HepG2 (cell line): Measurements from ENCODE around the gene IL15RA. TPM values are rescaled to one million over a fixed set of nuclear protein-coding genes. Genes with fewer than 3 reads are reported as not detected.

Experiments
- ATAC-seq: fragments of 200-7000 bp; cut with Tn5 transposase; 3 replicates; pipeline ENCODE4 v1.9.1; 2020; ENCODE audit warnings: mild to moderate bottlenecking, moderate library complexity
- BruUV-seq: library from RNA; stranded (reverse); fragments of 400-500 nt; replicated peaks from 2 replicates; lab custom pipeline; 2021; lab: Mats Ljungman, UMichigan
- CTCF ChIA-PET: fragments of 300-600 bp; formaldehyde crosslinking; extraction: SDS; loops from one replicate; lab custom pipeline; 2021; ENCODE audit warnings: low total read pairs, inconsistent platforms, low intra/inter-chr PET ratio; lab: Yijun Ruan, JAX
- POLR2A ChIA-PET: fragments of 350-600 bp; sonication (Branson Sonifier 250); formaldehyde crosslinking; loops from one replicate; lab custom pipeline; 2020; ENCODE audit warnings: antibody characterized with exemption, inconsistent platforms; lab: Yijun Ruan, JAX
- DNase-seq: peaks from one replicate; pipeline ENCODE4 v3.0.0-alpha.2; 2015; ENCODE audit warnings: low spot score
- FAIRE-seq: peaks from 3 replicates; lab custom pipeline; 2011; peaks lifted over from hg19 to GRCh38; lab: Jason Lieb, UNC
- H2AFZ ChIP-seq: one replicate; pipeline ENCODE4 v1.6.1; 2011; ENCODE audit warnings: low read length, inconsistent platforms
- H3K27ac ChIP-seq: fragments of 300-600 bp; 3 replicates; pipeline ENCODE4 v1.8.0; 2011; ENCODE audit warnings: mixed run types, mild to moderate bottlenecking, mixed read lengths, low read length, inconsistent platforms; ENCODE audit not compliant: insufficient read depth; ENCODE audit errors: extremely low read length
- H3K27me3 ChIP-seq, 2 experiments: fragments of 200-600 bp in 1 of 2; 2 replicates in 1 of 2; 3 replicates in 1 of 2; pipeline versions ENCODE4 v1.6.0 to v1.8.0; 2011; ENCODE audit warnings: low read length in 2 of 2, mild to moderate bottlenecking in 2 of 2, moderate library complexity in 2 of 2, inconsistent platforms in 1 of 2; ENCODE audit not compliant: insufficient read depth in 2 of 2, control insufficient read depth in 1 of 2
- H3K36me3 ChIP-seq, 2 experiments: fragments of 200-600 bp in 1 of 2; replicated peaks in 1 of 2; 2 replicates in 1 of 2; 3 replicates in 1 of 2; pipeline versions ENCODE4 v1.5.1 to v1.8.0; 2011; ENCODE audit warnings: low read length in 2 of 2, inconsistent platforms in 1 of 2; ENCODE audit not compliant: insufficient read depth in 2 of 2, control insufficient read depth in 1 of 2
- H3K4me1 ChIP-seq: 2 replicates; pipeline ENCODE4 v1.5.1; 2012; ENCODE audit warnings: low read length, inconsistent platforms; ENCODE audit not compliant: insufficient read depth
- H3K4me2 ChIP-seq: 2 replicates; pipeline ENCODE4 v1.6.0; 2011; ENCODE audit warnings: low read depth, low read length, inconsistent platforms
- H3K4me3 ChIP-seq, 3 experiments: fragments of 200-600 bp in 1 of 3; sonication (generic), shearing (Covaris generic) in 1 of 3; replicated peaks in 1 of 3; 2 replicates each; pipeline ENCODE4 v1.5.1; 2011 to 2016; ENCODE audit warnings: low read length in 3 of 3, inconsistent platforms in 2 of 3, low read depth in 2 of 3, mild to moderate bottlenecking in 2 of 3, control low read depth in 1 of 3, mixed read lengths in 1 of 3; ENCODE audit not compliant: insufficient read depth in 1 of 3
- H3K79me2 ChIP-seq: one replicate; pipeline ENCODE4 v1.6.1; 2011; ENCODE audit warnings: low read length, inconsistent platforms; ENCODE audit not compliant: insufficient read depth
- H3K9ac ChIP-seq: 2 replicates; pipeline ENCODE4 v1.6.0; 2011; ENCODE audit warnings: mild to moderate bottlenecking, low read depth, low read length, inconsistent platforms; ENCODE audit not compliant: insufficient read depth
- H3K9me3 ChIP-seq: 2 replicates; pipeline ENCODE4 v1.5.1; 2012; ENCODE audit warnings: mild to moderate bottlenecking, low read length
- H4K20me1 ChIP-seq: 2 replicates; pipeline ENCODE4 v1.6.0; 2011; ENCODE audit warnings: inconsistent platforms, mild to moderate bottlenecking, low read length, moderate library complexity; ENCODE audit not compliant: insufficient read depth
- AGO2 ChIP-seq: fragments of 200-400 bp; formaldehyde crosslinking; optimal IDR thresholded peaks from 2 replicates; pipeline ENCODE3; 2017; ENCODE audit warnings: mild to moderate bottlenecking, low read depth, low read length, moderate library complexity
- ATM ChIP-seq: fragments of 450-650 bp; IDR thresholded peaks from 2 replicates; pipeline ENCODE4 v1.7.1; 2017; ENCODE audit warnings: mild to moderate bottlenecking, borderline replicate concordance
- FOXO1 ChIP-seq: sonication (generic); formaldehyde crosslinking; IDR thresholded peaks from 2 replicates; pipeline ENCODE4 v1.4.0; 2020; ENCODE audit warnings: missing genetic modification reagents
- GFI1 ChIP-seq: sonication (generic); formaldehyde crosslinking; IDR thresholded peaks from 2 replicates; pipeline ENCODE4 v1.5.0; 2020; ENCODE audit warnings: missing genetic modification reagents, mild to moderate bottlenecking, borderline replicate concordance
- MED1 ChIP-seq: sonication (generic); formaldehyde crosslinking; IDR thresholded peaks from 2 replicates; pipeline ENCODE4 v1.4.0; 2020; ENCODE audit warnings: missing genetic modification reagents
- MED13 ChIP-seq: sonication (generic); formaldehyde crosslinking; IDR thresholded peaks from 2 replicates; pipeline ENCODE4 v1.5.0; 2020; ENCODE audit warnings: missing genetic modification reagents
- NFIC ChIP-seq: IDR thresholded peaks from 2 replicates; pipeline ENCODE4 v1.6.1; 2012; ENCODE audit warnings: mild to moderate bottlenecking, low read length, inconsistent platforms
- SIN3B ChIP-seq: fragments of 150-350 bp; IDR thresholded peaks from 2 replicates; pipeline ENCODE4 v1.6.1; 2014; ENCODE audit warnings: low read length
- TBP ChIP-seq: sonication (generic); formaldehyde crosslinking; IDR thresholded peaks from 2 replicates; pipeline ENCODE4 v1.5.0; 2020; ENCODE audit warnings: missing genetic modification reagents
- YEATS4 ChIP-seq: sonication (generic); formaldehyde crosslinking; IDR thresholded peaks from 2 replicates; pipeline ENCODE4 v1.4.0; 2020; ENCODE audit warnings: missing genetic modification reagents, borderline replicate concordance
- ZNF143 ChIP-seq: sonication (generic); formaldehyde crosslinking; IDR thresholded peaks from 2 replicates; pipeline ENCODE4 v1.4.0; 2020; ENCODE audit warnings: missing genetic modification reagents
- ZNF232 ChIP-seq: sonication (generic); formaldehyde crosslinking; IDR thresholded peaks from 2 replicates; pipeline ENCODE4 v1.4.0; 2020; ENCODE audit warnings: missing genetic modification reagents, borderline replicate concordance
- ZNF264 ChIP-seq: sonication (generic); formaldehyde crosslinking; IDR thresholded peaks from 2 replicates; pipeline ENCODE4 v1.4.0; 2020; ENCODE audit warnings: missing genetic modification reagents
- ZNF589 ChIP-seq: sonication (generic); formaldehyde crosslinking; conservative IDR thresholded peaks from 2 replicates; pipeline ENCODE4 v1.8.0; 2022; ENCODE audit warnings: mild to moderate bottlenecking, moderate library complexity, missing genetic modification reagents
- ZNF75D ChIP-seq: sonication (generic); formaldehyde crosslinking; IDR thresholded peaks from 2 replicates; pipeline ENCODE4 v1.8.1; 2023; ENCODE audit warnings: missing genetic modification reagents, mild to moderate bottlenecking, borderline replicate concordance
- ZNF777 ChIP-seq: sonication (generic); formaldehyde crosslinking; IDR thresholded peaks from 2 replicates; pipeline ENCODE4 v1.4.0; 2020; ENCODE audit warnings: missing genetic modification reagents
- WGBS: methylation state at CpG from one replicate; pipeline ENCODE4 v1.1.6; 2017; ENCODE audit warnings: low lambda C conversion rate; 5-methylcytosine and 5-hydroxymethylcytosine counted together
- in situ Hi-C: cut with HindIII; loops from 2 replicates; pipeline ENCODE4 v1.10.0; 2017; ENCODE audit warnings: low pct_unique_long_range_greater_than_20kb; ENCODE audit not compliant: extremely low pct_ligation_motif_present
- intact Hi-C: fragments of 100-400 bp; cut with micrococcal nuclease; formaldehyde crosslinking; loops from one replicate; pipeline ENCODE4 v1.10.0; 2022; ENCODE audit not compliant: unreplicated experiment
- polyA plus RNA-seq, 8 experiments: library from polyadenylated mRNA; depleted of rRNA in 3 of 8; stranded (reverse) in 7 of 8; unstranded in 1 of 8; fragments of >200 nt; fragmentation: Illumina TruSeq in 4 of 8; extraction: Trizol in 4 of 8; gene quantifications; 2 replicates each; pipeline versions ENCODE4 v1.2.1 to v1.2.3, GENCODE V29; 2011 to 2016; ENCODE audit warnings: low read depth in 4 of 8, missing spikeins in 1 of 8, mixed read lengths in 1 of 8; ENCODE audit not compliant: insufficient read depth in 1 of 8
- total RNA-seq, 5 experiments: library from RNA; depleted of rRNA; stranded (reverse); fragments of >200 nt; fragmentation: Illumina TruSeq; extraction: Trizol; gene quantifications; 2 replicates each; pipeline ENCODE4 v1.2.3, GENCODE V29; 2016; ENCODE audit warnings: low read depth in 1 of 5

The IL15RA gene
- total and polyA plus RNA-seq, 2 of the 13 experiments (the other 11 are each of a cell fraction or from before 2014, with no cell fraction given): 0.53 to 0.77 TPM

DNA sequence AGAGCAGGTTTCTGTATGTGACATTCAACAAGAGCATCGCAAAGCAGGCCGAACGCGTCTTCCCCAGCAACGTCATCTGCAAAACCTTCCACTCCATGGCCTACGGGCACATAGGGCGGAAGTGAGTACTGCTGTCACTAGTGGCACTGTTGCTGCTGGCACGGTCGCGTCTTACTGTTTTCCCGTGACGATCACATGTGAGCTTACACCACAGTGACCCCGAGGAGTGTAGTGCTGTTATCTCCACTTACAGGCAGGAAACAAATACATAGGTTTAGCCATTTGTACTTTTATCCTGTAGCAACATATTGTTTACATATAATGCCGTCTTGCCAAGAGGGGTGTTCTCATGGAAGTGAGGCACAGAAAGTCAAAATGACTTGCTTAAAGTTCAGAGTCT is 61.9 kb downstream of the IL15RA start:
- in situ Hi-C loops: no loop called here
- no peak overlapping the region for H3K27ac ChIP-seq
- no peak overlapping the region for H3K4me3 ChIP-seq
- H3K79me2 ChIP-seq: no peaks in the 10 kb centered on the region
- H2AFZ ChIP-seq: no peak overlapping the region
- no TSS peak for BruUV-seq
- FAIRE-seq (no peak), ATAC-seq (no peak)
- H3K9me3 ChIP-seq: no peaks in the 10 kb centered on the region
- H3K9ac ChIP-seq: no peak overlapping the region
- 95% methylated on average over 13 of the region's 14 CpGs for WGBS
- H3K4me1 ChIP-seq: no peaks in the 10 kb centered on the region
- TF ChIP-seq YEATS4 (CRISPR knock-in tag): no peak
- TF ChIP-seq ZNF777: no peak
- TF ChIP-seq MED13 (CRISPR knock-in tag): no peak
- TF ChIP-seq ZNF143 (CRISPR knock-in tag): no peak
- no peak for TF ChIP-seq AGO2
- TF ChIP-seq GFI1 (CRISPR knock-in tag): no peak
- TF ChIP-seq ZNF264 (CRISPR knock-in tag): no peak
- TF ChIP-seq ATM: no peak
- TF ChIP-seq FOXO1 (CRISPR knock-in tag): no peak
- TF ChIP-seq SIN3B: no peak
- no peak for TF ChIP-seq MED1 (CRISPR knock-in tag)
- TF ChIP-seq ZNF232: no peak
- no peak for TF ChIP-seq NFIC
- no peak for TF ChIP-seq ZNF75D (CRISPR knock-in tag)
- no peak for TF ChIP-seq ZNF589 (CRISPR knock-in tag)
- no peak for TF ChIP-seq TBP (CRISPR knock-in tag)
- TF ChIP-seq, all 625 proteins: peak for 0
- peaks cover 50 to 93% of the 10 kb centered on the region in 2 experiments for H3K36me3 ChIP-seq
- H4K20me1 ChIP-seq: no peaks in the 10 kb centered on the region
- no peak overlapping the region for H3K4me2 ChIP-seq
- ChIA-PET POLR2A (no interaction called here), CTCF (no interaction called here)
- H3K27me3 ChIP-seq: no peaks in the 10 kb centered on the region
- DNase-seq: no peak
- intact Hi-C loops: no loop called here
